ENCODE results near the gene C6orf163.

GRCh38 chr6:87350516-87350915 is 5.9 kb downstream of the C6orf163 start:
- no peak for TF ChIP-seq POLR2A (IDR thresholded peaks at IDR 0.05)
- TF ChIP-seq, protein P1, sequence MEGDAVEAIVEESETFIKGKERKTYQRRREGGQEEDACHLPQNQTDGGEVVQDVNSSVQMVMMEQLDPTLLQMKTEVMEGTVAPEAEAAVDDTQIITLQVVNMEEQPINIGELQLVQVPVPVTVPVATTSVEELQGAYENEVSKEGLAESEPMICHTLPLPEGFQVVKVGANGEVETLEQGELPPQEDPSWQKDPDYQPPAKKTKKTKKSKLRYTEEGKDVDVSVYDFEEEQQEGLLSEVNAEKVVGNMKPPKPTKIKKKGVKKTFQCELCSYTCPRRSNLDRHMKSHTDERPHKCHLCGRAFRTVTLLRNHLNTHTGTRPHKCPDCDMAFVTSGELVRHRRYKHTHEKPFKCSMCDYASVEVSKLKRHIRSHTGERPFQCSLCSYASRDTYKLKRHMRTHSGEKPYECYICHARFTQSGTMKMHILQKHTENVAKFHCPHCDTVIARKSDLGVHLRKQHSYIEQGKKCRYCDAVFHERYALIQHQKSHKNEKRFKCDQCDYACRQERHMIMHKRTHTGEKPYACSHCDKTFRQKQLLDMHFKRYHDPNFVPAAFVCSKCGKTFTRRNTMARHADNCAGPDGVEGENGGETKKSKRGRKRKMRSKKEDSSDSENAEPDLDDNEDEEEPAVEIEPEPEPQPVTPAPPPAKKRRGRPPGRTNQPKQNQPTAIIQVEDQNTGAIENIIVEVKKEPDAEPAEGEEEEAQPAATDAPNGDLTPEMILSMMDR (IDR thresholded peaks at IDR 0.05) = no peak
